COR-L47 (cell line): Measurements from ENCODE around the gene GSTK1.
A peak's percentile ranks its signal among the peaks of the same experiment; 100 is the strongest.
"Not testable (repeated sequence)": the region's sequence is repeated elsewhere in the genome, so short reads cannot be mapped to it uniquely, and the experiment has no call there.

Experiments
- DNase-seq: peaks from one replicate; lab custom pipeline; 2025; lab: John Stamatoyannopoulos, UW

The GSTK1 gene

DNA sequence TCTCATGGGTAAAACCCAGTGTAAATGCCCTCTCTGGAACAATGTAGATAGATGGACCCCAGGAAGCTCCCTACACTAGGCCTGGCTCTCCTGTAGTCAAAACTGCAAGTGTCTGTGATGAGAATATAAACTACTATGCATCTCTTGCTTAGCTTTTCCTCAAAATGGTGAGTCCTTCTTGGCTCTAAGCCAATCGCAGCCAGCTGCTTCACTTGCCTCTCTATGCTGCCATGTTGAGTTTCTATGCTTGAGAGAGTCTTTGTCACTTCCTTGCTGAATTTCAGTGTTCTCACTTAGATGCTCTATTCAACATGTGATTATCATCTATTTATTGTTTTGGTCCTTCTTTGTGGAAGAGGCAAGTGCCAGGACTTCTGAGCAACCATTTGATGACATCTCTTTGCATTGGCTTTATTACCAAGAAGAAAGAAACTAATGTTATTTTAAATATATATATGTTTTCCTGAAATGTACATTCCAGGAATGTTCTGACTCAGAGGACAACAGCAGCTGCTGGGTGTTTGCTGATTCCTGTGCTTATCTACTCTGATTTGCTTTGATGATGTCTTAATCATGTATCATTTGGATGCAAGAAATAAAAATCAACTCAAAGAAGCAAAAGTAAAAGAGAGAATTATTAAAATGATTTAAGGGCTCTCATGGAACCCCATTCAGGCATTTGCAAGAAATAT is 24.8 kb upstream of the GSTK1 start:
- no peak for DNase-seq

DNA sequence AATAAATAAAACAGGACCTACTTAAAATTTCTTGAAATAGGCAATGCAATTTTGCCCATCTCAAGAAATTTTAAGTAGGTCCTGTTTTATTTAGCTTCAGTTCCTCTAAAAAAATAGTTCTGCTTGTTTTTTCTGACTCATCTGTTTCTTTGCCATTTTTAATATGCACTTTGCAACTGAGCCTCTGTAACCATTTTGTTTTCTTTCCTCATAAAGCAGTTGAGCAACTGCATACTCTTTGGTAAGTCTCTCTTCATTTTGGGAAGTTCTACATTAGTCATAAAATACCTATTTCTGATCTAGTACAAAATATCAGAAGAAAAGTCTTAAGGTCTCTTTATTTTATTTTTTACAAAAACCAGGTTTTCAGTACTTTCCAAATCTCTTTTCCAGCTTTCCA is 23.4 kb upstream of the GSTK1 start:
- DNase-seq: no peak

DNA sequence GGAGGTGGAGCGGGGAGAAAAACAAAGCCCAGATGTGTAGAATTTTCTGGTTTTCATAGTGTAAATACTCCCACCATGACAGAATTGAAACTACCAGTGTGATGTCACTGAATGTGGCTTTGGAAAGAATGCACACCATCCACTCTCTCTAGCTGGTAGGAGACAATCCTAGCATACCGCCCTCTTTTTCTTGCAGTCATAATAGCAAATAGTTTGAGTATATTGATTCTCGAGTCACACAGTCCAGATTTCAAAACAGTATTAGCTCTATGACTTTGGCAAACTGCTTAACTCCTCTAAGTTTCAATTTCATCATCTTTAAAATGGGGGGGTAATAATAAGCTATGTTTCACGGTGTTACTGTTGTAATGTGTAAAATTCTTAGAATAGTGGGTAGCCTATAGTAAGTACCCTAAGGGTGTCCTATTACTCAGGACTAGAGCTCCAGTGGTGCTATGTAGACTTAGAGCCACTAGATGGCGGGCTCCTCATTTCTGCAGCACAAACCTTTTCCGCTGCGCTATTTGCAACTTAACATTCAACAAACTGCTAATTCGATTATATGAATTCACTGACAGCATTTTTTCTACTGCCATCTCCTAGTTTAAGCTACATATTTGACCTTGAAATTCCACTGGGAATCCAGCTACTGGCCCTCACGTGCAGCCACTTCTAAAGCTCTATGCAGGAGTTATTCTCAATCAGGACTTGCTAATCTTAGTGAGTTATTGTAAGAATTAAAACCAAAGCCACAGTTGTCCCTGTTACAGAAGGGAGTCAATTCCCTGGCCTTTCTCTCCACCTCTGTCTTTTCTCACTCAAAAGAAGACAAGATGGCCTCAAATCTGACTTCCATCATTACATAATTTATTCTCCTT is 22.7 kb upstream of the GSTK1 start:
- peak; percentile 57 for DNase-seq

DNA sequence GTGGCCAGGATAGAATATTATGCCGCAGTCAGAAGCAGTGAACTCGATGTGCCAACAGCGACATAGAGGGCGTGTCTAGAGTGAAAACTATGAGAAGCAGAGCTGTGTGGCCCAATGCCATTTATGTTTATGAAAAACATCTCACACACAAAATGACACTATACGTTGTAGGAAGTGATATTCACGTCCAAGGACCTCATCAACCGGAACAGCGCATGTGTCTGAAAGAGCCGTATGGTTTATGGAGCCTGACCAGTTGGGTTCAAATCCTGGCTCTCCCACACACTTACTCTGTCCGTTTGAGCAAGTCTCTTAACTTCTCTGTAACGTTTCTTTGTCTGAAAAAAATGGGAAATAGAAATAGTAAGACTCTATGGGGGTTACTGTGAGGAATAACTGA is 20.9 kb upstream of the GSTK1 start:
- DNase-seq: no peak

DNA sequence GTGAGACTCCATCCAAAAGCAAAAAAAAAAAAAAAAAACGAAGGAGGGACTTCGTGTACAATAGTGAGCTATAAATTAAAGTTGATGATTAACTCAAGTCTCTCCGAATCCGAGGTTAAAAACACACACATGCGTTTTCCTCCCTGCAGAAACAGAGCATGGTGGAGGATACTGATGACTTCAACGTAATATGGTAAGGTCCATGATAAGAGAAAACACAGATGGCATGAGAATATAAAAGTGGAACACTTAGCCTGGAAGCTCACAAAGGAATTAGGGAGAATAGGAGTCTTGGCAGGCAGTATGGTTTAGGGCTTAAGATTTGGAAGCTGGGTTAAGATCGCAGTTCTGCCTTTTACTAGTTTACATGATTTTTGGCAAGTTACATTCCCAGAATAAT is 20.1 kb upstream of the GSTK1 start:
- no peak for DNase-seq

DNA sequence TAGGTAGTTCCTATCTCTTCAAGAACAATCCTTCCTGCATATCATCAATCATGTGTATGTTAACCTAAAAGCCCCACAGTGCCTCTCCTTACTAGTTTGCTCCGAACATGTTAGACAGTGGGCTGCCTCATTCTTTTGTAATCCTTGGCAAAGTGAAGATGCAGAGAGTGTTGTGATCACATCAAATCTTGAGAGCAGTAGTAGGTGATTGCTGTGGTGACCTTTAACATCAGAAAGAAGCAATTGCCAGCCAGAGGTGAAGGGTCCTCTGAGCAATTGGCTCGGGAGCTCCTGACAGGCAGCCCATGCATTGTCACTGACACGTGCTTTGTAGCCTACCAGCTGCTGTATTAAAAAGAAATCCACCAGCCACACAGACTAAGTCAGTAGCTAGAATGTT is 19.6 kb upstream of the GSTK1 start:
- DNase-seq: no peak

DNA sequence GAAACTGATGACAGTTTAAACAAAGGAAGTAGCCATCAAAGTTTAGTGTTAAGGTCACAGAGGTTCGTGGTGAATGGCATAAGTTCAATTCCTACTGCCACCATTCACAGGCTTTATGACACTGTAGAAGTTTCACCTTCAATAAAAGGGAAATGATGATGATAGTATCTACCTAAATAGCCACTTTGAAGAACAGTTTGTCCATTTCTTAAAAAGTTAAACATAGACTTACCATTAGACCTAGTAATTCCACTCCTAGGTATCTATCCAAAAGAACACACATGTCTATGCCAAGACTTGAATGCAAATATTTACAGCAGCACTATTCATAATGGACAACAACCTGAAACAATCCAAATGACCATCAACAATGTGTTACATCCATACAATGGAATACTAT is 18.9 kb upstream of the GSTK1 start:
- no peak for DNase-seq

DNA sequence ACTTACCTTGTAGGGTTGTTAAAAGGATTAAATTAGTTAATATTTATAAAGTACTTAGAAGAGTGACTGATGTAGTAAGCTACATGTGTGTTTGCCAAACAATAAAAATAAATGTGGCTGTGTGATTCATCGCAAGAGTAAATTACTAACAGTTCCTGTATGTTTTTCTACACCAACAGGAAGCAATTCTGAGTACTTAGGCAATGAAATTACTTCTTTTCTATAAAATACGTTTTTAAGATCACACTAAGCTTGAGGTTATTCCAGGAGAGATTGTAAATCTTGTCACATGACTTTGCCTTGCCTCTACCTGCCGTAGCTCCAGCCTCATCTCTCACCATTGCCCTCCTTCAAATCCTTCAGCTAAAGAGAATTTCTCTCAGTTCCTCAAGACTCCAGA is 18.1 kb upstream of the GSTK1 start:
- DNase-seq: no peak

DNA sequence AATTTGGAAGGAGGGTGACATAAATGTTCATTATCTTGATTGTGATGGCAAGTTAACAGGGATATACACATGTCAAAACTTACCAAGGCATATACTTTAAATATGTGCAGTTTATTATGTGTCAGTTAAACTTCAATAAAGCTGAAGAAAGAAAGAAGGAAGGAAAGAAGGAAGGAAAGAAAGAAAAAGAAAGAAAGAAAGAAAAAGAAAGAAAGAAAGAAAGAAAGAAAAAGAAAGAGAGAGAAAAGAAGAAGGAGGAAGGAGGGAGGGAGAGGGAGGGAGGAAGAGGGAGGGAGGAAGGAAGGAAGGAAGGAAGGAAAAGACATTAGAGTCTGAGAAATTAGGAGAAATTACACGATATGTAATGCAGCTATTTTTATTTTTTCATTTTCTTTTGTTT is 15.9 kb upstream of the GSTK1 start:
- DNase-seq: no peak

DNA sequence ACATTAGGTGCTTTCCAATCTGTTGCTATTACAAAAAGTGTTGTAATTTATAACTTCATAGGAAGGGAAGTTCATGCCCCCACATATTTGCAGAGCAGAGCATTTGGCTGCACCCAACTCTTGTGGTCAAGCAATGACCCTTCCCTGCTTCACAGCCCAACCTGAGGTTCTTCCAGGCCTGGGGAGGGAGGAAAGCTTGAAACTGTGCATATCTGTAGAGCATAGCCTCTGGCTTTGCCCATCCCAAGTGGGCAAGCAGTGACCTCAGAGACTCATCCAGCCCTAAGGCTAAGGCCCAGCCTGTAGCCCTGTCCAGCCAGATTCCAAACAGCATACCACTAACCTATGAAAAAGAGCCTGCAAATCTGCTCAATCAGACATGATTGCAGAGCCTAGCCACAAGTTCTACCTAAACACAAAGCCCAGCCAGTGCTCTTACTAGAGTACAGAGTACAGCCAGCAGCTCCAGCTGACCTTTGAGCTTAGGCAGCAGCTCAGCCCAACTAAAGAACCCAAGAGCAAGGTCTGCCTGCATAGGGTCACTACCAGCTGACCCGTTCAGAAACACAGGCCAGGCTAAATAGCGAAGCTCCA is 14.4 kb upstream of the GSTK1 start:
- no peak for DNase-seq

DNA sequence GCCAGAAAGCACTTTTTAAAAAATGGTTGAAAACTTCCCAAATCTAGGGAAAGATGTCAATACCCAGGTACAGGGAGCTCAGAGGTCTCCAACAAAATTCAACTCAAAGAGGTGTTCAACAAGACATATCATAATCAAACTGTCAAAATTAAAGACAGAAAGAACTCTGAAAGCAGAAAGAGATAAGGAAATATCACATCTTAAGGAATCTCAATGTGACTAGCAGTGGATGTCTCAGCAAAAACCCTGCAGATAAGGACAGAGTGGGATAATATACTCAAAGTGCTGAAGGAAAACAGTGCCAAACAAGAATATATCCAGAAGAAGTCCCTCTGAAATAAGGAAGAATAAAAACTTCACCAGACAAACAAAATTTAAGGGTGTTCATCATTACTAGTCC is 13.0 kb upstream of the GSTK1 start:
- no peak for DNase-seq

DNA sequence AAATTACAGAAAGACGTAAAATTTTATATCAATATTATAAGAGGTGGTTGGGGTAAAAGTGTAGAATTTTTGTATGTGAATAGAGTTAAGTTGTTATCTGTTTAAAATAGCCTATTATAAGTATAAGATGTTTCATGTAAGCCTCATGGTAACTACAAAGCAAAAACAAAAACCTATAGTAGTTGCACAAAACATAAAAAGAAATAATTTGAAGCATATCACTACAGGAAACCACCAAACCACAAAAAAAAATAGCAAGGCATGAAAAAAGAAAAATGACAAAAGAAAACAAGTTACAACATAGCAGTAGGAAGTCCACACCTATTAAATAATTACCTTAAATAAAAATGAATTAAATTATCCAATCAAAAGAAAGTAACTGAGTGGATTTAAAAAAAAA is 12.4 kb upstream of the GSTK1 start:
- DNase-seq: no peak

DNA sequence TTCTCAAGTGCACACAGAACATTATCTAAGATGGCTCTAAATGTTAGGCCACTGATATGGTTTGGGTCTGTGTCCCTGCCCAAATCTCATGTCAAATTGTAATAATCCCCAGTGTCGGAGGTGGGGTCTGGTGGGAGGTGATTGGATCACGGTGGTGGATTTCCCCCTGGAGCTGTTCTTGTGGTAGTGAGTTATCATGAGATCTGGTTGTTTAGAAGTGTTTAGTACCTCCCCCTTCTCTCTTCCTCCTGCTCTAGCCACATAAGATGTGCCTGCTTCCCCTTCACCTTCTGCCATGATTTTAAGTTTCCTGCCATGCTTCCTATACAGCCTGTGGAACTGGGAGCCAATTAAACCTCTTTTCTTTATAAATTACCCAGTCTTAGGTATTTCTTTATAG is 11.2 kb upstream of the GSTK1 start:
- DNase-seq: no peak

DNA sequence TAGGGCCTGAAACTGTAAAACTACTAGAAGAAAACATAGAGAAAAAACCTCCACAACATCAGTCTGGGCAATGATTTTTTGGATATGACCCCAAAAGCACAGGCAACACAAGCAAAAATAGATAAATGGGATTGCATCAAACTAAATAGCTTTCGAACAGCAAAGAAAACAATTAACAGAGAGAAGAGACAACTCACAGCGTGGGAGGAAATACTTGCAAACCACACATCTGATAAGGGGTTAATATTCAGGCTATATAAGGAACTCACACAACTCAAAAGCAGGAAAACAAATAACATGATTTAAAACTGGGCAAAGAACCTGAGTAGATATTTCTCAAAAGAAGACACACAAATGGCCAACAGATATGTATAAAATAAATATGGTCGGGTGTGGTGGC is 7.7 kb upstream of the GSTK1 start:
- no peak for DNase-seq

DNA sequence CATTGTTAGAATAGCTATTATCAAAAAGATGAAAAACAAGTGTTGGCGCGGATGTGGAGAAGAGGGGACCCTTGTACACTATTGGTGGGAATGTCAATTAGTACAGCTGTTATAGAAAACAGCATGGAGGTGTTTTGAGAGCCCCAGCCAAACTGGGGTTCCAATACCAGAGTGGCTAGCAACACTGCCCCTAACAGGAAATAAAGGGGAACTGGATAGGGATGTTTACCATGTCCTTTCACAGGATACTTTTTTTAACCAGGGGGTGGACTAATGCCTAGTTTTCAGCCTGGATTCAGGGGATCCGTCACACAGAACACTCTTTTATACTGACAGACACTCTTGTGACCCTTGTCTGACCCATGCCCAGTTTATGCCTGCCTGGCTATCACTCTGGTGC is 6.9 kb upstream of the GSTK1 start:
- DNase-seq: no peak

DNA sequence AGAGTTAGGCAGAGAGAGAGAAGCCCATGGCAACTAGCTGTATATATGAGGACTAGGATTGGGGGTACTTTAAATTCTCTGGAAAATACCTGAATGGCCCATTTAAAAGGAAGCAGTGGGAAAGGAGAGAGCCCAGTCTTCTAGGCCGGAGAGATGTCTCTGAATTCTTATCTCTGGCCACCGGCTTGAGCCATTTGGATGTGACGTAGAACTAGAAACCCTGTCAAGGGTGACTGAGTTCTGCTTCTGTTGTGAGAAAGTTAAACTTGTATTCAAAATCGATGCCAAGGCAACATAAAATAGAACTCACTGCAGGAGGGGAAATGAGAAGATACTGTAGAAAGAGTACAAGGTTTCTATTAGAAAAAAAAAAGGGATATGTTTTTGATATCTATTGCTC is 6.3 kb upstream of the GSTK1 start:
- DNase-seq: no peak

DNA sequence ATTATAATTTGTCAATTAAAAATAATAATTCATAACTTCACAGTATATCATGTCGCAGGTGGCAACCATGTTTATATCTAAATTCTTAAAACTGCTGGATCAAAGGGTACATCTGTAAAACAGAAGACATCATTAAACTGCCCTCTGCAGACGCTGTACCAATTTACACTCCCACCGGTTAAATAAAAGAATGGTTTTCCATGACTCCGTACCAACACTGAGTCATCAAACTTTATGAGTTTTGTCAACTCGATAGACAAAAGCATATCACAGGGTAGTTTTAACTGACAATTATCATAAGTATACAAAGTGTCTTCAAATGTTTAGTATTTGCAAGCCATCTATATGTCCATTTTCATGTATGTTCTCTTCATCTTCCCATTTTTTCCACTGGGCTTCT is 5.7 kb upstream of the GSTK1 start:
- DNase-seq: no peak

DNA sequence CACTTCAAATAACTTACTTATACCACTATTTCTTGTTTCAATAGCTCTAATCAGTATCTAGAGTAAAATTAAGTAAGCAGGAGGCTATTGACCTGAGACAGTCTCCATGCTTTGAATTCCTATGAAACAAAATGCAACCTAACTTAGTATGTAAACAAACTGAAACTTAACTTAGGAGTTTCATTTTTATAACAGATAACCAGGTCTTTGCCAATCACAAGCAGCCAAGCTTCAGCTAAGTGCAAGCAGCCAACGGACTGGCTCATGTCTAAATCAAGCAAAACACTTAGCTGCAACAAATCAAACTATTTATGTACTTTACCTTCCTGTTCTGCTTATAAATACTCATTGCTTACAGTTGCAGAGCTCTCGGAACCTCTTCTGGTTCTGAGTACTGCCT is 4.4 kb upstream of the GSTK1 start:
- DNase-seq: no peak

DNA sequence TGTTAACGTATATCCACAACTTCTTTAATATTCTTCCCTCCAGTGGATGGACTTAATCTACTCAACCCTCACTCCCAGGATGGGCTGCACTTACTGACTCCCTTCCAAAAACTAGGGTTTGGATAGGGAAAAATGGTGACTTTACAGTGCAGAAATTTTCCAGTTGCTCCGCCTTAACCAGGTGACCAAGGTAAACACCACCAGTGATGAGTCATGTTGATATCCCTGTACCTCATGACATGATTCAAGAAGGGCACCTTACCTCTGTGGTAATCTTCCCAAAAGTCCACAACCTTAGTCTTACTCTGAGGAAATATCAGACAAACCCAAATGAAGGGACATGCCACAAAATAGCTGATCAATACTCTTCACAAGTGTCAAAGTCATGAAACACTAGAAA is 3.5 kb upstream of the GSTK1 start:
- no peak for DNase-seq

DNA sequence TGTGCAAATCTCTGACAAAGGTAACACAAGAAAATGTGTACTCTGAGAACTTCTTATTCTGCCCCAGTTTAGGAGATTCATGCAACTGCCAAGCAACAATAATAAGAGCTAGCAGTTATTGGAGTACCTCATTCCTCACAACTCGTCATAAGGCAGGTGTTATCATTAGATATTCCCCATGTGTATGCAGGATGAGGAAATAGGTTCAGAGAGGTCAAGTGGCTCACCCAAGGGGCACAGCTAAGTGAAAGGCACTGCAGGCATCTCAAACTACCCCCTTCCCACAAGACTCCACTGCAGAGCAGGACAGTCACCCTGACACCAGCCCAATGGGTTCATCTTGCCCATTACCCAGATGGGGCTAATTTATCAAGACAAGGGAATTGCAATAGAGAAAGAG is 1.3 kb upstream of the GSTK1 start:
- DNase-seq: no peak

DNA sequence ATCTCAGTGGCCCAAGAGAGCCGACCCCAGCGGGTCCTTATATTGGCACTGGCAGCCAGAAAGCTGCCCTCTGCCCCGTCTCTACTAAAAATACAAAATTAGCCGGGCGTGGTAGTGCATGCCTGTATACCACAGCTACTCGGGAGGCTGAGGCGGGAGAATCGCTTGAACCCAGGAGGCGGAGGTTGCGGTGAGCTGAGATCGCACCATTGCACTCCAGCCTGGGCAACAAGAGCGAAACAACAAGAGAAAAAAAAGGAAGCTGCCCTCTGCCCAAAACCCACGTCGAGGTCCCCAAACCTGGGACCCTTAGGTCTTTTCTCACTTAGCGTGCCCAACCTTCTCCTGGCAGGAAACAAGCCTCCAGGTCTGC is 941 bp downstream of the GSTK1 start:
- DNase-seq: not testable (repeated sequence)

DNA sequence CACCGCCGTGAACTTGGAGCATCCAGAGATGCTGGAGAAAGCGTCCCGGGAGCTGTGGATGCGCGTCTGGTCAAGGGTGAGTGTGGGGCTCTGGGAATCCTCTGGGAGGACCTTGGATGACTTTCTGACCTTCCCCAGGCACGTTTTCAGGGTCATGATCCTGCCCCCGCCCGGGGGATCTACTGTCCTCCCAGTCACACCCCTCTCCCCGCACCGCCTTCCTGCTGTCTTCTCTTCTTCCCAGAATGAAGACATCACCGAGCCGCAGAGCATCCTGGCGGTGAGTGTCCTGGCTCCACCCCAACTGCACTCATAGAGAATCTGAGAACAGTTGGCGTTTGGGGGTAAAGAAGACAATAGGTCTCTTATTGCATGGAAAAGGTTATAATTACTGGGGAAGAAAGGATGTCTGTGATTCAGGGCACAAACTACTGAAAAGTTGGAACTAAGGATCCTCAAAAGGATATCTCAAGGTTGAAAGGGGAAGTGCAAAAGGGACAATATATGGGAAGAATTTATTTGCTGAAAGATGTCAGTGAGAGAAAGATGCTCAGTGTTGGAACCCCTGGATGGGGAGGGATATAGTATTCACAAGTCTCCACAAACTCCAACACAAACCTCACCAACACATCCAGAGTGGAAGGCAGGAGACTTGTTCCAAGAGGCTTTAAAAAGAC is 1.9 kb downstream of the GSTK1 start:
- no peak for DNase-seq

DNA sequence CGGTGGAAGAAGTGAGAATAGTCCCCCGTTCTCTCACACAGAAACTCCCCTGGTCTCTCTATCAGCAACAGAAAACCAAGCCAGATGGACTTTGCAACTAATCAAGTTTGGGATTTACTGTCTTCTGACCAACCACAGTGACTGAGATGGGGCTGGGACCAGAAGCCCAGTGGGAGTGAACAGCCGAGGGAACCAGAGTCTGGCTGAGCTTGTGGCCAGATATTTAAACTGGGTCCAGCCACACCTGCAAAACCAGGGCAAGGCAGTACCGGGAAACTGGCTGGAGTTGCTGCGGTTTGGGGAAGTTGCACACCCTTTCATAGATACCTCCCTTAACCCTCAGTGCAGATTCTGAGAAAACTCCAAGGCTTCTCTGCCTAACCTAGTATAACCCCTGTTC is 6.0 kb downstream of the GSTK1 start:
- DNase-seq: no peak
